Esophagus (tissue), 2 donors: ENCODE results near the gene LKAAEAR1. TPM values are rescaled to one million over a fixed set of nuclear protein-coding genes. Genes with fewer than 3 reads are reported as not detected.

Experiments used
- H3K27ac ChIP-seq, 2 donors: one replicate each; pipeline ENCODE4 v1.5.1; 2013; ENCODE audit warnings: low read depth in 2 of 2, mild to moderate bottlenecking in 2 of 2, inconsistent platforms in 1 of 2, low read length in 1 of 2, moderate library complexity in 1 of 2
- H3K27me3 ChIP-seq, 2 donors: one replicate each; pipeline ENCODE4 v1.6.1; 2013; ENCODE audit warnings: low read length in 2 of 2, control low read depth in 1 of 2, mild to moderate bottlenecking in 1 of 2; ENCODE audit not compliant: insufficient read depth in 2 of 2, control insufficient read depth in 1 of 2
- H3K36me3 ChIP-seq, 2 donors: one replicate each; pipeline ENCODE4 v1.6.1; 2013; ENCODE audit warnings: low read length in 1 of 2; ENCODE audit not compliant: control insufficient read depth in 2 of 2, insufficient read depth in 2 of 2
- H3K4me1 ChIP-seq, 2 donors: one replicate each; pipeline ENCODE4 v1.6.1; 2013; ENCODE audit warnings: low read length in 1 of 2; ENCODE audit not compliant: control insufficient read depth in 2 of 2, insufficient read depth in 2 of 2
- H3K4me3 ChIP-seq, 2 donors: one replicate each; pipeline ENCODE4 v1.5.1; 2013; ENCODE audit warnings: low read length in 2 of 2, mild to moderate bottlenecking in 2 of 2, low read depth in 1 of 2, moderate library complexity in 1 of 2
- H3K9me3 ChIP-seq, 2 donors: one replicate each; pipeline ENCODE4 v1.6.1; 2013; ENCODE audit warnings: mild to moderate bottlenecking in 2 of 2, low read depth in 1 of 2, low read length in 1 of 2, moderate library complexity in 1 of 2; ENCODE audit not compliant: control insufficient read depth in 2 of 2, insufficient read depth in 1 of 2
- WGBS, 2 donors: extraction: QIAGEN DNeasy Blood & Tissue Kit; methylation state at CpG; one replicate each; pipeline ENCODE4 v1.1.7; 2013; 5-methylcytosine and 5-hydroxymethylcytosine counted together
- polyA plus RNA-seq, 2 donors: library from polyadenylated mRNA; stranded (reverse); fragments of 200-250 nt; gene quantifications; one replicate each; pipeline ENCODE4 v1.2.3, GENCODE V29; 2013
- donor health status: healthy with polysubstance abuse.
- donor health status: Bipolar disorder and iron deficiency.

Gene LKAAEAR1
- polyA plus RNA-seq, 2 donors = 0.09 TPM; not detected in 1

GRCh38 chr20:64098471-64099013 lies 14.3 kb upstream of the LKAAEAR1 start:
- Histone ChIP-seq H3K27ac (no peak overlapping the region), H3K4me1 (peaks cover 0 to 3% of the 10 kb centered on the region in 2 donors), H3K4me3 (no peak overlapping the region), H3K27me3 (peaks cover 0 to 10% of the 10 kb centered on the region in 2 donors), H3K9me3 (no peaks in the 10 kb centered on the region), H3K36me3 (no peaks in the 10 kb centered on the region)
- WGBS, 2 donors = 93% methylated on average over 28 of the region's 28 CpGs

GRCh38 chr20:64096535-64096934 lies 12.3 kb upstream of the LKAAEAR1 start:
- 76 to 89% methylated on average over 6 of the region's 6 CpGs for WGBS, 2 donors
- no peaks in the 10 kb centered on the region for H3K9me3 ChIP-seq

GRCh38 chr20:64095927-64096326 lies 11.7 kb upstream of the LKAAEAR1 start:
- no peaks in the 10 kb centered on the region for H3K36me3 ChIP-seq
- no peak overlapping the region for H3K27ac ChIP-seq
- 72 to 74% methylated on average over 11 of the region's 11 CpGs for WGBS, 2 donors
- peaks cover 0 to 8% of the 10 kb centered on the region in 2 donors for H3K4me1 ChIP-seq
- H3K4me3 ChIP-seq = no peak overlapping the region
- no peaks in the 10 kb centered on the region for H3K9me3 ChIP-seq
- H3K27me3 ChIP-seq = no peaks in the 10 kb centered on the region

More at GRCh38 chr20:64096535-64096934, 12.3 kb upstream of the LKAAEAR1 start:
- peaks cover 0 to 8% of the 10 kb centered on the region in 2 donors for H3K4me1 ChIP-seq
- no peak overlapping the region for H3K4me3 ChIP-seq
- no peaks in the 10 kb centered on the region for H3K27me3 ChIP-seq
- no peak overlapping the region for H3K27ac ChIP-seq
- H3K36me3 ChIP-seq = no peaks in the 10 kb centered on the region

GRCh38 chr20:64095455-64095854 lies 11.3 kb upstream of the LKAAEAR1 start:
- Histone ChIP-seq H3K27me3 (no peaks in the 10 kb centered on the region), H3K9me3 (no peaks in the 10 kb centered on the region), H3K36me3 (no peaks in the 10 kb centered on the region), H3K4me1 (peaks cover 0 to 8% of the 10 kb centered on the region in 2 donors), H3K4me3 (no peak overlapping the region), H3K27ac (no peak overlapping the region)
- WGBS, 2 donors = 61 to 78% methylated on average over 4 of the region's 4 CpGs

- Histone ChIP-seq H3K4me3 (no peak overlapping the region), H3K4me1 (peaks cover 0 to 8% of the 10 kb centered on the region in 2 donors), H3K27me3 (no peaks in the 10 kb centered on the region), H3K27ac (no peak overlapping the region), H3K9me3 (no peaks in the 10 kb centered on the region), H3K36me3 (no peaks in the 10 kb centered on the region)
- WGBS, 2 donors = 48 to 51% methylated on average over 9 of the region's 9 CpGs
Measured at GRCh38 chr20:64093013-64093503, 8.9 kb upstream of the LKAAEAR1 start.

GRCh38 chr20:64092258-64093012 lies 8.2 kb upstream of the LKAAEAR1 start:
- H3K27ac ChIP-seq = no peak overlapping the region
- H3K4me1 ChIP-seq = peaks cover 0 to 8% of the 10 kb centered on the region in 2 donors
- peaks cover 0 to 3% of the 10 kb centered on the region in 2 donors for H3K9me3 ChIP-seq
- WGBS, 2 donors = 36 to 42% methylated on average over 27 of the region's 27 CpGs
- no peaks in the 10 kb centered on the region for H3K27me3 ChIP-seq
- no peaks in the 10 kb centered on the region for H3K36me3 ChIP-seq
- H3K4me3 ChIP-seq = no peak overlapping the region

GRCh38 chr20:64091770-64092169 lies 7.6 kb upstream of the LKAAEAR1 start:
- Histone ChIP-seq H3K4me3 (no peak overlapping the region), H3K27me3 (no peaks in the 10 kb centered on the region), H3K36me3 (no peaks in the 10 kb centered on the region), H3K27ac (no peak overlapping the region), H3K4me1 (peaks cover 0 to 8% of the 10 kb centered on the region in 2 donors), H3K9me3 (peaks cover 0 to 3% of the 10 kb centered on the region in 2 donors)
- 22 to 25% methylated on average over 16 of the region's 16 CpGs for WGBS, 2 donors

GRCh38 chr20:64091340-64091739 lies 7.1 kb upstream of the LKAAEAR1 start:
- H3K36me3 ChIP-seq = no peaks in the 10 kb centered on the region
- no peak overlapping the region for H3K27ac ChIP-seq
- H3K27me3 ChIP-seq = no peaks in the 10 kb centered on the region
- peaks cover 0 to 8% of the 10 kb centered on the region in 2 donors for H3K4me1 ChIP-seq
- peaks cover 0 to 3% of the 10 kb centered on the region in 2 donors for H3K9me3 ChIP-seq
- no peak overlapping the region for H3K4me3 ChIP-seq
- WGBS, 2 donors = 75 to 80% methylated on average over 19 of the region's 19 CpGs

GRCh38 chr20:64090165-64090564 lies 6.0 kb upstream of the LKAAEAR1 start:
- Histone ChIP-seq H3K27me3 (no peaks in the 10 kb centered on the region), H3K4me3 (no peak overlapping the region), H3K36me3 (no peaks in the 10 kb centered on the region), H3K27ac (no peak overlapping the region), H3K9me3 (peaks cover 0 to 3% of the 10 kb centered on the region in 2 donors), H3K4me1 (peaks cover 0 to 8% of the 10 kb centered on the region in 2 donors)
- WGBS, 2 donors = 46 to 59% methylated on average over 10 of the region's 10 CpGs
